Measurements from ENCODE around the gene PWP2. TPM values are rescaled to one million over a fixed set of nuclear protein-coding genes. Genes with fewer than 3 reads are reported as not detected.

PWP2 gene
- total and polyA plus RNA-seq, 2 donors (not counting 3 experiments of a cell fraction or from before 2014, with no cell fraction given) = 5.1 to 31.8 TPM

DNA sequence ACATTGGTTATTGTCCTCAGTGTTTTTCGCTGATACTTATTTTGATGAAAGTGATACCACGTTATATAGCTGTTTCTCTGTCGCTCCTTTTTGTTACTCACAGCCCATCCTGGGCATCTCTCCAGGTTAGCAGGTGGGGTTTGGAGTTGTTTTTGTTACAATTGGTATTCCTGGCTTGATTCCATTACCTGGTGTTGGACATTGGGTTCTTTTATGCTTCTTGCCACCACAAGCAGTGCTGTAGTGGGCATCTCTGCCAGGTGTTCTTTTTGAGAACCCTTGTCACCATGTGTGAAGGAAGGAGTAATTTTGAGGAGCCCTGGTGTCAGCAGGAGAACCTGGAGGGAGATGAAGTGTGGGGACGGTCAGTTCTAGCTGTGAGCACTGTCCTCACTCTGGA lies 47.5 kb upstream of the PWP2 start:
- intact Hi-C loops (cut with micrococcal nuclease) = no loop called here
- Histone ChIP-seq H3K36me3 (ENCODE audit: control insufficient read depth in 2 of 2, extremely low read depth in 1 of 2, insufficient read depth in 2 of 2, low read length in 2 of 2) (peaks cover 19 to 21% of the 10 kb centered on the region in 2 experiments), H3K27ac (ENCODE audit: insufficient read depth, low read depth, low read length) (no peak overlapping the region), H4K20me1 (replicated peaks; ENCODE audit: control insufficient read depth, extremely low read depth, insufficient read depth, low read length) (no peaks in the 10 kb centered on the region), H3K4me2 (ENCODE audit: insufficient read depth, low read length) (no peak overlapping the region), H3K27me3 (ENCODE audit: control insufficient read depth in 2 of 2, insufficient read depth in 2 of 2, low read length in 2 of 2) (no peaks in the 10 kb centered on the region), H3K9ac (replicated peaks; ENCODE audit: extremely low read depth, insufficient read depth, low read length) (no peak overlapping the region), H3K4me1 (ENCODE audit: control insufficient read depth, extremely low read depth, insufficient read depth, low read length) (no peaks in the 10 kb centered on the region), H3K9me1 (replicated peaks; ENCODE audit: control insufficient read depth, extremely low read depth, insufficient read depth, low read length) (no peaks in the 10 kb centered on the region), H3K79me2 (ENCODE audit: control insufficient read depth, insufficient read depth, low read length) (peaks cover 2% of the 10 kb centered on the region), H3K9me3 (replicated peaks; ENCODE audit: control insufficient read depth, insufficient read depth, low read length) (no peaks in the 10 kb centered on the region), H2AFZ (ENCODE audit: low read depth, low read length) (no peak overlapping the region), H3K4me3 (replicated peaks in 1 of 3; ENCODE audit: insufficient read depth in 1 of 3, low read depth in 1 of 3, low read length in 3 of 3) (no peak overlapping the region)
- DNase-seq (ENCODE audit: low read depth, low spot score) (no peak), FAIRE-seq (no peak)
- BruUV-seq (replicated peaks) = no TSS peak
- dilution Hi-C loops (cut with MboI; ENCODE audit: extremely low pct_ligation_motif_present, low sequenced_read_pairs) = no loop called here
- TF ChIP-seq FOS (IDR thresholded peaks at IDR 0.05; ENCODE audit: borderline replicate concordance, insufficient read depth, low read length) (no peak), JUN (IDR thresholded peaks at IDR 0.05; ENCODE audit: borderline replicate concordance, insufficient read depth, insufficient read length, low read depth) (no peak), CTCF (IDR thresholded peaks at IDR 0.05; ENCODE audit: extremely low read depth in 1 of 2, insufficient read depth in 1 of 2, low read depth in 1 of 2, low read length in 2 of 2) (no peak), POLR2A (IDR thresholded peaks at IDR 0.05; ENCODE audit: low read depth, low read length) (no peak), MAX (IDR thresholded peaks at IDR 0.05; ENCODE audit: insufficient read depth, insufficient read length) (no peak), MYC (IDR thresholded peaks at IDR 0.05; ENCODE audit: low read depth, low read length) (no peak), GATA2 (IDR thresholded peaks at IDR 0.05; ENCODE audit: insufficient read depth, insufficient read length, low read depth, low read length) (no peak), EZH2 (IDR thresholded peaks at IDR 0.05; ENCODE audit: borderline replicate concordance, low read depth, low read length, severe bottlenecking) (no peak), POLR2AphosphoS5 (IDR thresholded peaks at IDR 0.05; ENCODE audit: insufficient read depth, low read depth, low read length) (no peak)
- ChIA-PET CTCF (no interaction called here), POLR2A (no interaction called here)

Measured in endothelial cell of umbilical vein (primary cell).